ENCODE measurements around the gene TEX35. TPM values are rescaled to one million over a fixed set of nuclear protein-coding genes. Genes with fewer than 3 reads are reported as not detected.

Gene TEX35
- total RNA-seq, 1 donor from 2014 or later = not detected

DNA sequence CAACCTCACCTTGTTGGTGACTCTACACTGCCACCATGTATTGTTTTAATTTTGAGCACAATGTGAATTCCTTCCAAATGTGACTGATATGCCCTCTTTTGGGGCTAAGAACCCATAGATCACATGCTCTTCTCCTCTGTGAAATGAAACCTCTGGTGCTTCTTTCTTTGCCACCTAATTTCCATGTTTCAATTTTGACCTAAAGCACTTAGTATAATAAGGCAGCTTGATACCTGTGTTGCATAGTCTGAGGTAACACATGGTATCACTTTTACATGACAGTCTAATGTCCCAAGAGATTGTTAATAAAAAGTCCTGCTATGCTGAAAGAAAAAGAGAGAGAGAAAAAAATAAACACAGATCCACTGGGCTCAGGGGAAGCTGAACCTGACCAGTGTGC is 40.4 kb upstream of the TEX35 start:
- H2AFZ ChIP-seq (ENCODE audit: low read depth, low read length) = no peak overlapping the region
- no peaks in the 10 kb centered on the region for H4K20me1 ChIP-seq (ENCODE audit: insufficient read depth, low read length)
- Mint-ChIP-seq H3K27ac (ENCODE audit: unreplicated experiment) (no peak overlapping the region), H3K4me1 (ENCODE audit: low read depth, unreplicated experiment) (peaks cover 6% of the 10 kb centered on the region), H3K27me3 (ENCODE audit: low read depth, unreplicated experiment) (no peaks in the 10 kb centered on the region), H3K9me3 (ENCODE audit: unreplicated experiment) (no peaks in the 10 kb centered on the region), H3K36me3 (ENCODE audit: low read depth, unreplicated experiment) (peaks cover 17% of the 10 kb centered on the region), H3K4me3 (ENCODE audit: unreplicated experiment) (no peak overlapping the region)
- FAIRE-seq (no peak), DNase-seq (ENCODE audit: low read depth) (no peak)
- H3K4me2 ChIP-seq (ENCODE audit: low read length) = no peak overlapping the region
- H3K4me3 ChIP-seq (ENCODE audit: insufficient read depth, low read depth, low read length) = no peak overlapping the region
- no peak for TF ChIP-seq EZH2 (IDR thresholded peaks at IDR 0.05; ENCODE audit: insufficient read depth, low read length)
- TF ChIP-seq, protein P1, sequence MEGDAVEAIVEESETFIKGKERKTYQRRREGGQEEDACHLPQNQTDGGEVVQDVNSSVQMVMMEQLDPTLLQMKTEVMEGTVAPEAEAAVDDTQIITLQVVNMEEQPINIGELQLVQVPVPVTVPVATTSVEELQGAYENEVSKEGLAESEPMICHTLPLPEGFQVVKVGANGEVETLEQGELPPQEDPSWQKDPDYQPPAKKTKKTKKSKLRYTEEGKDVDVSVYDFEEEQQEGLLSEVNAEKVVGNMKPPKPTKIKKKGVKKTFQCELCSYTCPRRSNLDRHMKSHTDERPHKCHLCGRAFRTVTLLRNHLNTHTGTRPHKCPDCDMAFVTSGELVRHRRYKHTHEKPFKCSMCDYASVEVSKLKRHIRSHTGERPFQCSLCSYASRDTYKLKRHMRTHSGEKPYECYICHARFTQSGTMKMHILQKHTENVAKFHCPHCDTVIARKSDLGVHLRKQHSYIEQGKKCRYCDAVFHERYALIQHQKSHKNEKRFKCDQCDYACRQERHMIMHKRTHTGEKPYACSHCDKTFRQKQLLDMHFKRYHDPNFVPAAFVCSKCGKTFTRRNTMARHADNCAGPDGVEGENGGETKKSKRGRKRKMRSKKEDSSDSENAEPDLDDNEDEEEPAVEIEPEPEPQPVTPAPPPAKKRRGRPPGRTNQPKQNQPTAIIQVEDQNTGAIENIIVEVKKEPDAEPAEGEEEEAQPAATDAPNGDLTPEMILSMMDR (IDR thresholded peaks at IDR 0.05; ENCODE audit: insufficient read depth, low read depth, low read length) = no peak
- H3K9me3 ChIP-seq (ENCODE audit: insufficient read depth, low read depth, low read length) = no peaks in the 10 kb centered on the region
- no peak overlapping the region for H3K9ac ChIP-seq (ENCODE audit: low read length)
- H3K36me3 ChIP-seq (ENCODE audit: insufficient read depth, low read length) = peaks cover 19% of the 10 kb centered on the region
- no peak overlapping the region for H3K27ac ChIP-seq (ENCODE audit: low read depth, low read length)
- H3K79me2 ChIP-seq (ENCODE audit: insufficient read depth, low read length) = no peaks in the 10 kb centered on the region
- H3K27me3 ChIP-seq (ENCODE audit: insufficient read depth, low read length) = no peaks in the 10 kb centered on the region
- no peaks in the 10 kb centered on the region for H3K4me1 ChIP-seq (ENCODE audit: insufficient read depth, low read length)

DNA sequence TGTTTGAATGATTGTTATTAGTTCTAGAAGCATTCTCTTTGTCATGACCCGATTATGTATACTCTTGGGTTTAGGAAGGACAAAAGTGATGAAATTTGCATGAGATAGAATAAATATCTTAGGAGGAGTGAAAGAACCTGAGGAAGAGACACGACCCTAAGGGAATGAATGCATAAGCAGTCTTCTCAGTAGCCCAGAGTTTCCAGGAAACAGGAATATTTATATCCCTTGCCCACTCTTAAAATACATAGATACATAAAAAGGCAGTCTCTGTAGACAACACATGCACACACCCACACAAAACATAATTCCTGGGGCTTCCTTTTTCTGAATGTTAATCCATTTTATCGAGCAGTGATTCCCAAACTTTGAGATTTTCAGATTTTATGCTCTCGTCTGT is 35.5 kb upstream of the TEX35 start:
- Histone ChIP-seq H3K27ac (ENCODE audit: low read depth, low read length) (no peak overlapping the region), H3K4me2 (ENCODE audit: low read length) (no peak overlapping the region), H2AFZ (ENCODE audit: low read depth, low read length) (no peak overlapping the region), H3K79me2 (ENCODE audit: insufficient read depth, low read length) (no peaks in the 10 kb centered on the region), H3K36me3 (ENCODE audit: insufficient read depth, low read length) (peaks cover 10% of the 10 kb centered on the region), H3K4me1 (ENCODE audit: insufficient read depth, low read length) (no peaks in the 10 kb centered on the region), H3K4me3 (ENCODE audit: insufficient read depth, low read depth, low read length) (no peak overlapping the region), H3K9ac (ENCODE audit: low read length) (no peak overlapping the region), H4K20me1 (ENCODE audit: insufficient read depth, low read length) (no peaks in the 10 kb centered on the region), H3K27me3 (ENCODE audit: insufficient read depth, low read length) (no peaks in the 10 kb centered on the region), H3K9me3 (ENCODE audit: insufficient read depth, low read depth, low read length) (no peaks in the 10 kb centered on the region)
- DNase-seq (ENCODE audit: low read depth) (no peak), FAIRE-seq (no peak)
- Mint-ChIP-seq H3K4me1 (ENCODE audit: low read depth, unreplicated experiment) (no peaks in the 10 kb centered on the region), H3K27ac (ENCODE audit: unreplicated experiment) (no peak overlapping the region), H3K9me3 (ENCODE audit: unreplicated experiment) (no peaks in the 10 kb centered on the region), H3K27me3 (ENCODE audit: low read depth, unreplicated experiment) (no peaks in the 10 kb centered on the region), H3K4me3 (ENCODE audit: unreplicated experiment) (no peak overlapping the region), H3K36me3 (ENCODE audit: low read depth, unreplicated experiment) (peaks cover 11% of the 10 kb centered on the region)
- TF ChIP-seq, protein P1 (IDR thresholded peaks at IDR 0.05; ENCODE audit: insufficient read depth, low read depth, low read length) = no peak
- no peak for TF ChIP-seq EZH2 (IDR thresholded peaks at IDR 0.05; ENCODE audit: insufficient read depth, low read length)

DNA sequence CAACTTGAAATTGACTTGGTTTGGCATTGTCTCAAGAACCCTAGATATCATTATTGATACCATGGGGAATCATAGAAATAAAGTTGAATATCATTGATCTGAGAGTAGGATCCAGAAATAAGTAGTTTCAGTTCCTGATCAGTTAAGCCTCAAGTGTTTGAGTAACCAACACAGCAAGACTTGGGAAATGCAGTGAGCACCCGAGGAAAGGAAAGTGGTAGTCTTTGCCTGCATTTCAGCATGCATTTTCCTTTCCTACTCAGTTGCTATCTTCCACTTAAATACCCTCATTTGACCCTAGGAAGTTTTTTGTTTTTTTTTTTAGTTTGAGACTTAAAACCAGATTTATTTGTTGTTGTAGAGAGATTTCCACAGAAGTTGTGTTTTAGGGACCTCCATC is 35.1 kb upstream of the TEX35 start:
- no peaks in the 10 kb centered on the region for H3K4me1 Mint-ChIP-seq (ENCODE audit: low read depth, unreplicated experiment)

More for the DNA sequence above, 35.1 kb upstream of the TEX35 start:
- Mint-ChIP-seq H3K9me3 (ENCODE audit: unreplicated experiment) (no peaks in the 10 kb centered on the region), H3K36me3 (ENCODE audit: low read depth, unreplicated experiment) (peaks cover 15% of the 10 kb centered on the region), H3K27me3 (ENCODE audit: low read depth, unreplicated experiment) (no peaks in the 10 kb centered on the region), H3K4me3 (ENCODE audit: unreplicated experiment) (no peak overlapping the region), H3K27ac (ENCODE audit: unreplicated experiment) (no peak overlapping the region)
- TF ChIP-seq, protein P1 (IDR thresholded peaks at IDR 0.05; ENCODE audit: insufficient read depth, low read depth, low read length) = no peak
- no peak for TF ChIP-seq EZH2 (IDR thresholded peaks at IDR 0.05; ENCODE audit: insufficient read depth, low read length)
- DNase-seq (ENCODE audit: low read depth) (no peak), FAIRE-seq (no peak)
- peaks cover 10% of the 10 kb centered on the region for H3K36me3 ChIP-seq (ENCODE audit: insufficient read depth, low read length)
- H3K79me2 ChIP-seq (ENCODE audit: insufficient read depth, low read length) = no peaks in the 10 kb centered on the region
- H3K9me3 ChIP-seq (ENCODE audit: insufficient read depth, low read depth, low read length) = no peaks in the 10 kb centered on the region
- H3K9ac ChIP-seq (ENCODE audit: low read length) = no peak overlapping the region
- H3K4me1 ChIP-seq (ENCODE audit: insufficient read depth, low read length) = no peaks in the 10 kb centered on the region
- no peak overlapping the region for H3K4me2 ChIP-seq (ENCODE audit: low read length)
- H3K27ac ChIP-seq (ENCODE audit: low read depth, low read length) = no peak overlapping the region
- no peak overlapping the region for H2AFZ ChIP-seq (ENCODE audit: low read depth, low read length)
- no peaks in the 10 kb centered on the region for H3K27me3 ChIP-seq (ENCODE audit: insufficient read depth, low read length)
- H3K4me3 ChIP-seq (ENCODE audit: insufficient read depth, low read depth, low read length) = no peak overlapping the region
- no peaks in the 10 kb centered on the region for H4K20me1 ChIP-seq (ENCODE audit: insufficient read depth, low read length)
